Uterus (tissue), 2 donors: ENCODE results near the gene PPIP5K2.

Experiments used
- POLR2A ChIP-seq, 2 donors: fragments of 450-650 bp; IDR thresholded peaks; one replicate each; pipeline ENCODE4 v1.6.1; 2016; ENCODE audit warnings: antibody characterized with exemption in 2 of 2, mild to moderate bottlenecking in 1 of 2, moderate library complexity in 1 of 2
- TF ChIP-seq, protein P1 (sequence below), 4 experiments: fragments of 200-600 bp in 2 of 4; fragments of 450-650 bp in 2 of 4; sonication (generic) in 2 of 4; IDR thresholded peaks; one replicate each; pipeline ENCODE4 v1.5.1; 2016 to 2019; ENCODE audit warnings: antibody characterized with exemption in 4 of 4, mild to moderate bottlenecking in 2 of 4, moderate library complexity in 1 of 4

DNA sequence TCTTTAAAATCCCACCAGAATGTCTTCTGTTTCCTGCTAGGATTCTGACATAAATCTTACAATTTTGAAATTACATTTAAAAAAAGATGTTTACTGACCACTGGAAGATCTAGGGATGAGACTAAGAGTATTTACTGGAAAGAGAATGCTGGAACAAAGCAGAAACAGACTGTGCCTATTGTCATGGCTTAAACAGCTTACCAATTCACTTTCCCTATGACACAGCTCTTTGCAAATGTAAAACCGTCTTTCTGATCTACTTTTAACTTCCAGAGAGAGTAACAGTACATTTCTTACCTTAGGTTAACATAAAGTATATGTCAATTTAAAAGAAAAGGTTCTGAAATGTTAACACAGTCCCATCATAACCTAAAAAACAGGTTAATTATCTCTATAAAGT is 10.8 kb upstream of the PPIP5K2 start:
- no peak for TF ChIP-seq POLR2A (IDR thresholded peaks at IDR 0.05)
- TF ChIP-seq, protein P1, sequence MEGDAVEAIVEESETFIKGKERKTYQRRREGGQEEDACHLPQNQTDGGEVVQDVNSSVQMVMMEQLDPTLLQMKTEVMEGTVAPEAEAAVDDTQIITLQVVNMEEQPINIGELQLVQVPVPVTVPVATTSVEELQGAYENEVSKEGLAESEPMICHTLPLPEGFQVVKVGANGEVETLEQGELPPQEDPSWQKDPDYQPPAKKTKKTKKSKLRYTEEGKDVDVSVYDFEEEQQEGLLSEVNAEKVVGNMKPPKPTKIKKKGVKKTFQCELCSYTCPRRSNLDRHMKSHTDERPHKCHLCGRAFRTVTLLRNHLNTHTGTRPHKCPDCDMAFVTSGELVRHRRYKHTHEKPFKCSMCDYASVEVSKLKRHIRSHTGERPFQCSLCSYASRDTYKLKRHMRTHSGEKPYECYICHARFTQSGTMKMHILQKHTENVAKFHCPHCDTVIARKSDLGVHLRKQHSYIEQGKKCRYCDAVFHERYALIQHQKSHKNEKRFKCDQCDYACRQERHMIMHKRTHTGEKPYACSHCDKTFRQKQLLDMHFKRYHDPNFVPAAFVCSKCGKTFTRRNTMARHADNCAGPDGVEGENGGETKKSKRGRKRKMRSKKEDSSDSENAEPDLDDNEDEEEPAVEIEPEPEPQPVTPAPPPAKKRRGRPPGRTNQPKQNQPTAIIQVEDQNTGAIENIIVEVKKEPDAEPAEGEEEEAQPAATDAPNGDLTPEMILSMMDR (IDR thresholded peaks at IDR 0.05), result no peak
